Measurements from ENCODE around the gene IGBP1. TPM values are rescaled to one million over a fixed set of nuclear protein-coding genes. Genes with fewer than 3 reads are reported as not detected.

IGBP1 gene
- total RNA-seq (10 to 100 TPM; 36.4 to 67.7 (median 48.1) TPM), polyA plus RNA-seq (10 to 100 TPM; 48.4 to 78.4 (median 67.6) TPM)
- long read RNA-seq, donor 1, transcript IGBP1-201 (6 exons, 1,862 nt) = major isoform, 29 of 29 reads
- long read RNA-seq, donor 1, partial matches to known transcripts = 0 of 29 reads
- long read RNA-seq, donor 1, other reads (novel, unspliced or antisense) = 0 of 29 reads
- long read RNA-seq, donor 2, transcript IGBP1-201 (6 exons, 1,862 nt) = major isoform, 22 of 29 reads
- long read RNA-seq, donor 2, partial matches to known transcripts = 7 of 29 reads
- long read RNA-seq, donor 2, other reads (novel, unspliced or antisense) = 0 of 29 reads

GRCh38 chrX:70133303-70134115 lies at the start of gene IGBP1:
TSS of gene IGBP1 (plus strand) at chrX:70133447. CDS start at chrX:70133948, 501 bp downstream.
- Histone ChIP-seq H3K27me3 (replicated peaks in 1 of 7) (no peaks in the 10 kb centered on the region), H3K9me3 (no peaks in the 10 kb centered on the region), H3K36me3 (peaks cover 0 to 24% (median 0%) of the 10 kb centered on the region in 6 donors), H3K27ac (peak within 1 kb of the TSS; percentile 44 to 90 (median 86)), H3K4me1 (peaks cover 10 to 33% (median 23%) of the 10 kb centered on the region in 6 donors), H3K4me3 (peak within 1 kb of the TSS; percentile 46 to 79 (median 70))
- DNase-seq = peak; percentile 93
- intact Hi-C loops (cut with DNase I; ENCODE audit: low total_unique reads) = no loop called here
- 0 to 36% (median 1%) methylated on average over 36 to 59 of the region's 59 CpGs for WGBS, 5 donors
- TF ChIP-seq POLR2A (IDR thresholded peaks at IDR 0.05) = peak in 1 of 3 donors; percentile 31
- peak; percentile 22 to 74 (median 55) for TF ChIP-seq CTCF (IDR thresholded peaks at IDR 0.05 in 8 of 11, conservative IDR thresholded peaks at IDR 0.05 in 3 of 11)
- peak; percentile 51 to 76 (median 71) for TF ChIP-seq POLR2AphosphoS5 (IDR thresholded peaks at IDR 0.05)

GRCh38 chrX:70084592-70085240 lies 48.5 kb upstream of the IGBP1 start:
- no peaks in the 10 kb centered on the region for H3K36me3 ChIP-seq
- no peak overlapping the region for H3K4me3 ChIP-seq
- intact Hi-C loops (cut with DNase I; ENCODE audit: low total_unique reads) = no loop called here
- no peak for TF ChIP-seq POLR2AphosphoS5 (IDR thresholded peaks at IDR 0.05)
- H3K9me3 ChIP-seq = no peaks in the 10 kb centered on the region
- no peak for DNase-seq
- no peaks in the 10 kb centered on the region for H3K27me3 ChIP-seq (replicated peaks in 1 of 7)
- WGBS, 5 donors = 68 to 89% (median 86%) methylated on average over 4 to 5 of the region's 5 CpGs
- no peaks in the 10 kb centered on the region for H3K4me1 ChIP-seq
- no peak overlapping the region for H3K27ac ChIP-seq

- H3K27me3 ChIP-seq (replicated peaks in 1 of 7) = no peaks in the 10 kb centered on the region
- 46 to 50% (median 47%) methylated on average over 11 of the region's 11 CpGs for WGBS, 5 donors
Measured at GRCh38 chrX:70087857-70088630, 45.2 kb upstream of the IGBP1 start.

More at GRCh38 chrX:70087857-70088630, 45.2 kb upstream of the IGBP1 start:
- no peaks in the 10 kb centered on the region for H3K36me3 ChIP-seq
- peak overlapping the region in 2 of 8 donors; percentile 2 to 49 for H3K27ac ChIP-seq
- no peak for DNase-seq
- intact Hi-C loops (cut with DNase I; ENCODE audit: low total_unique reads) = no loop called here
- H3K4me1 ChIP-seq = no peaks in the 10 kb centered on the region
- no peak for TF ChIP-seq POLR2A (IDR thresholded peaks at IDR 0.05)
- no peak for TF ChIP-seq CTCF (IDR thresholded peaks at IDR 0.05 in 8 of 11, conservative IDR thresholded peaks at IDR 0.05 in 3 of 11)
- TF ChIP-seq POLR2AphosphoS5 (IDR thresholded peaks at IDR 0.05) = no peak
- H3K9me3 ChIP-seq = no peaks in the 10 kb centered on the region
- H3K4me3 ChIP-seq = no peak overlapping the region

Data from spleen (tissue), 13 donors.